Glomerular endothelial cell (primary cell): Measurements from ENCODE around the gene TPO. TPM values are rescaled to one million over a fixed set of nuclear protein-coding genes. Genes with fewer than 3 reads are reported as not detected.
"Not testable (repeated sequence)": the region's sequence is repeated elsewhere in the genome, so short reads cannot be mapped to it uniquely, and the experiment has no call there.

Source experiments
- DNase-seq: peaks from one replicate; pipeline ENCODE4 v3.0.0-alpha.2; 2011; ENCODE audit warnings: low read depth, low spot score; ENCODE audit errors: extremely low read depth
- total RNA-seq: library from RNA; depleted of rRNA; stranded (reverse); fragments of >200 nt; gene quantifications from 2 replicates; pipeline ENCODE4 v1.2.3, GENCODE V29; 2015

Gene TPO
- total RNA-seq, 1 donor from 2014 or later = not detected

GRCh38 chr2:1571477-1572417 lies 158.5 kb downstream of the TPO start:
- no peak for DNase-seq

- no peak for DNase-seq
Observed at GRCh38 chr2:1572638-1573037, 159.4 kb downstream of the TPO start.

GRCh38 chr2:1577846-1578245 lies 164.6 kb downstream of the TPO start:
- DNase-seq = no peak

GRCh38 chr2:1581257-1581964 lies 168.1 kb downstream of the TPO start:
- not testable (repeated sequence) for DNase-seq

- DNase-seq = no peak
Observed at GRCh38 chr2:1581965-1582625, 168.8 kb downstream of the TPO start.

- DNase-seq = no peak
Observed at GRCh38 chr2:1582891-1583341, 169.7 kb downstream of the TPO start.

- no peak for DNase-seq
Observed at GRCh38 chr2:1584051-1584531, 170.8 kb downstream of the TPO start.

- no peak for DNase-seq
Observed at GRCh38 chr2:1584691-1585485, 171.6 kb downstream of the TPO start.

GRCh38 chr2:1585635-1586034 lies 172.4 kb downstream of the TPO start:
- DNase-seq = no peak

GRCh38 chr2:1586251-1586922 lies 173.1 kb downstream of the TPO start:
- DNase-seq = no peak

GRCh38 chr2:1586923-1587840 lies 173.9 kb downstream of the TPO start:
- DNase-seq = no peak

- no peak for DNase-seq
Observed at GRCh38 chr2:1588051-1588977, 175.1 kb downstream of the TPO start.

GRCh38 chr2:1588978-1589621 lies 175.8 kb downstream of the TPO start:
- no peak for DNase-seq

GRCh38 chr2:1590596-1591460 lies 177.6 kb downstream of the TPO start:
- no peak for DNase-seq

GRCh38 chr2:1591461-1591770 lies 178.2 kb downstream of the TPO start:
- DNase-seq = no peak
